Stomach (tissue), 4 donors: ENCODE results near the gene AKAP6.

Source experiments
- CTCF ChIP-seq, 7 experiments: fragments of 450-650 bp in 4 of 7; fragments of 200-600 bp in 3 of 7; sonication (generic) in 3 of 7; IDR thresholded peaks; one replicate each; pipeline ENCODE4 v1.5.1; 2016 to 2019; ENCODE audit warnings: antibody characterized with exemption in 7 of 7, control low read depth in 2 of 7, mild to moderate bottlenecking in 1 of 7
- EP300 ChIP-seq: sonication (generic); formaldehyde crosslinking; IDR thresholded peaks from one replicate; pipeline ENCODE4 v1.6.1; 2017; ENCODE audit warnings: antibody characterized with exemption
- POLR2A ChIP-seq, 4 donors: fragments of 450-650 bp; IDR thresholded peaks; one replicate each; pipeline ENCODE4 v1.6.1; 2016; ENCODE audit warnings: antibody characterized with exemption in 4 of 4, control low read depth in 2 of 4, mild to moderate bottlenecking in 1 of 4, moderate library complexity in 1 of 4
- POLR2AphosphoS5 ChIP-seq, 3 donors: sonication (generic); formaldehyde crosslinking; IDR thresholded peaks; one replicate each; pipeline ENCODE4 v1.6.1; 2016; ENCODE audit warnings: antibody characterized with exemption in 3 of 3

- TF ChIP-seq CTCF (IDR thresholded peaks at IDR 0.05) (no peak), POLR2AphosphoS5 (IDR thresholded peaks at IDR 0.05) (no peak), POLR2A (IDR thresholded peaks at IDR 0.05) (no peak), EP300 (no peak)
These were observed 349.0 kb downstream of the AKAP6 start for GRCh38 chr14:32678088-32678487.
